Progenitor cell of endocrine pancreas (in vitro differentiated cells): Measurements from ENCODE around the gene ARHGAP10. TPM values are rescaled to one million over a fixed set of nuclear protein-coding genes. Genes with fewer than 3 reads are reported as not detected.

Source experiments
- DNase-seq: peaks from one replicate; pipeline ENCODE4 v3.0.0; 2021; ENCODE audit warnings: low spot score; ENCODE audit not compliant: unreplicated experiment
- H3K27ac Mint-ChIP-seq: 2 replicates; pipeline ENCODE4 v1.8.0; 2021; ENCODE audit warnings: mild to moderate bottlenecking, moderate library complexity, mixed read lengths
- H3K27me3 Mint-ChIP-seq: 2 replicates; pipeline ENCODE4 v1.8.0; 2021; ENCODE audit warnings: mixed read lengths
- H3K36me3 Mint-ChIP-seq: 2 replicates; pipeline ENCODE4 v1.8.0; 2022; ENCODE audit warnings: mixed read lengths; ENCODE audit not compliant: insufficient read depth
- H3K4me1 Mint-ChIP-seq: 2 replicates; pipeline ENCODE4 v1.8.0; 2021; ENCODE audit warnings: low read depth, mixed read lengths
- H3K4me3 Mint-ChIP-seq: 2 replicates; pipeline ENCODE4 v1.8.0; 2021; ENCODE audit warnings: low read depth, mild to moderate bottlenecking, moderate library complexity, mixed read lengths
- H3K9me3 Mint-ChIP-seq: 2 replicates; pipeline ENCODE4 v1.8.0; 2021; ENCODE audit warnings: low read depth, mixed read lengths
- CTCF ChIP-seq: fragments of 200-600 bp; sonication (generic); IDR thresholded peaks from one replicate; pipeline ENCODE4 v1.5.0; 2021; ENCODE audit warnings: antibody characterized with exemption, mild to moderate bottlenecking; ENCODE audit not compliant: unreplicated experiment
- total RNA-seq: library from RNA; stranded (reverse); gene quantifications from 2 replicates; pipeline ENCODE4 v1.2.1, GENCODE V29; 2021

ARHGAP10 gene
- total RNA-seq, 1 donor from 2014 or later: 11.0 TPM

GRCh38 chr4:147975933-147976928, 244.3 kb downstream of the ARHGAP10 start:
- Mint-ChIP-seq H3K4me3 (no peak overlapping the region), H3K36me3 (peaks cover 3% of the 10 kb centered on the region), H3K9me3 (peaks cover 15% of the 10 kb centered on the region), H3K27ac (no peak overlapping the region), H3K27me3 (no peaks in the 10 kb centered on the region), H3K4me1 (no peaks in the 10 kb centered on the region)
- DNase-seq: no peak
- no peak for TF ChIP-seq CTCF

GRCh38 chr4:147980586-147980985, 248.7 kb downstream of the ARHGAP10 start:
- H3K9me3 Mint-ChIP-seq: peaks cover 16% of the 10 kb centered on the region
- no peaks in the 10 kb centered on the region for H3K27me3 Mint-ChIP-seq
- TF ChIP-seq CTCF: no peak
- H3K27ac Mint-ChIP-seq: no peak overlapping the region
- no peak for DNase-seq
- H3K4me1 Mint-ChIP-seq: peaks cover 1% of the 10 kb centered on the region
- H3K4me3 Mint-ChIP-seq: no peak overlapping the region
- peaks cover 6% of the 10 kb centered on the region for H3K36me3 Mint-ChIP-seq

GRCh38 chr4:147981305-147981704, 249.4 kb downstream of the ARHGAP10 start:
- TF ChIP-seq CTCF: no peak
- H3K27me3 Mint-ChIP-seq: no peaks in the 10 kb centered on the region

GRCh38 chr4:147984065-147984777, 252.3 kb downstream of the ARHGAP10 start:
- Mint-ChIP-seq H3K36me3 (peaks cover 4% of the 10 kb centered on the region), H3K4me1 (peaks cover 1% of the 10 kb centered on the region), H3K27ac (no peak overlapping the region), H3K4me3 (no peak overlapping the region), H3K9me3 (peaks cover 9% of the 10 kb centered on the region), H3K27me3 (no peaks in the 10 kb centered on the region)
- no peak for DNase-seq
- TF ChIP-seq CTCF: peak; percentile 63

More at GRCh38 chr4:147981305-147981704, 249.4 kb downstream of the ARHGAP10 start:
- peaks cover 16% of the 10 kb centered on the region for H3K9me3 Mint-ChIP-seq
- DNase-seq: no peak
- H3K27ac Mint-ChIP-seq: no peak overlapping the region
- H3K4me3 Mint-ChIP-seq: no peak overlapping the region
- peaks cover 6% of the 10 kb centered on the region for H3K36me3 Mint-ChIP-seq
- peaks cover 1% of the 10 kb centered on the region for H3K4me1 Mint-ChIP-seq

GRCh38 chr4:147984778-147985138, 252.9 kb downstream of the ARHGAP10 start:
- Mint-ChIP-seq H3K4me1 (peaks cover 1% of the 10 kb centered on the region), H3K9me3 (peaks cover 6% of the 10 kb centered on the region), H3K4me3 (no peak overlapping the region), H3K27ac (no peak overlapping the region), H3K36me3 (peaks cover 4% of the 10 kb centered on the region), H3K27me3 (no peaks in the 10 kb centered on the region)
- no peak for DNase-seq
- no peak for TF ChIP-seq CTCF
